HG02588 (cell line): Measurements from ENCODE around the gene TFDP3.

Source experiments
- ATAC-seq: cut with Tn5 transposase; IDR thresholded peaks from one replicate; pipeline ENCODE4 v1.9.1; 2021; ENCODE audit warnings: mild to moderate bottlenecking, moderate library complexity; ENCODE audit not compliant: unreplicated experiment

TFDP3 gene

GRCh38 chrX:133188631-133189030 lies 29.5 kb downstream of the TFDP3 start:
- ATAC-seq, result no peak

DNA sequence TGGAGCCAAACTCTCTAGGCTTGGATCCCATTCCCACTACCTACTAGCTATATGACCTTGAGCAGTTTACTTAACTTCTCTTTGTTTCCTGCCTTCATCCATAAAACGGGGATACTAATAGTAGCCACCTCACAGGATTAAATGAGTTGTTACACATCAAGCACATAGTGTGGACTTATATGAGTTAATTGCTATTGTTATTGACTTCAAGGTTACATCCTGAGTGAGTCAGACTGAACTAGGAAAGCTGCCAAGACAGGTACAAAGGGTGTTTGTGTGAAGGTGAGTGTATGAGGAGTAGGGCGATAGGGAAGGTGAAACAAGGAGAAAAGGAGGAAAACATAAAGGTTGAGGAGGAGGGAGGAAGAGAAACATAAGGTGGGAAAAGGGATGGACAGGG lies 32.2 kb downstream of the TFDP3 start:
- ATAC-seq, result no peak

- no peak for ATAC-seq
These were observed 33.0 kb downstream of the TFDP3 start for GRCh38 chrX:133185119-133185518.

GRCh38 chrX:133183806-133184205 lies 34.3 kb downstream of the TFDP3 start:
- no peak for ATAC-seq

GRCh38 chrX:133179500-133179899 lies 38.7 kb downstream of the TFDP3 start:
- no peak for ATAC-seq

- no peak for ATAC-seq
These were observed 41.0 kb downstream of the TFDP3 start for GRCh38 chrX:133177202-133177601.

DNA sequence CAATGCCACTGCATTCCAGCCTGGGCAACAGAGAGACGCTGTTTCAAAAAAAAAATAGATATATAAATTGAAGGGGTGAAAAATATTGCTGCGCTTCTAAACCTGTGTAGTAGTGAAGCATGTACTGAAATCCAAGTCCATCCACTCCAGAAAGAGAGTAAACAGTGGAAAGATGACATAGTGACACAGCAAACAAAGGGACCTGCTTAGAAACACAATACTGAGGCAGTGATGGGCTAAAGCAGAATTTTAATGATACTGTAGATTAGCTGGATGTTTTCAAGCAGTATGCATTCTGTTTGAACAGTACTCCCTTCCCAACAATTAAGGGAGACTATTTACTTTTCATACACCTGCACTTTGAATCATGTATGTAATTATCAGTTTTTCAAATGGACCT lies 42.5 kb downstream of the TFDP3 start:
- no peak for ATAC-seq

DNA sequence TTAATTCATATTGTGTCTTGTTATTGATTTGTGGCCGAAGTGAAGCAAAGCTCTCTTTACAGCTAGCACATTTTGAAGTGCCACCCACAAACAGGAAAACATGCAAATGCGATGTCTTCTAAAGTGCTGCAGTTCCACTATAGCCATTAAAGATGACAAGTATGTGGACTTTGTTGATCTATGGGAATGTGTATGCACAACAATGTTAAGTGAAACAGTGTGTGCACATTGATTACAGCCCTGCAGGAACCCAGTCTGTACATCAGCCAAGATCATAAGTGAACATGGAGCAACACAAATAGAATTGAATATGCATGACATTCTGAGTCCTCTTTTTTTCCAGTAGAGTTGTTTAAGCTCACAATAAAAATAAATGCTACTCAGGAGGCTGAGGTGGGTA lies 43.0 kb downstream of the TFDP3 start:
- no peak for ATAC-seq

- ATAC-seq, result no peak
These were observed 46.0 kb downstream of the TFDP3 start for GRCh38 chrX:133171962-133172708.
